GM23338 (cell line): ENCODE results near the gene CDC42BPA. TPM values are rescaled to one million over a fixed set of nuclear protein-coding genes. Genes with fewer than 3 reads are reported as not detected.
"Not testable (repeated sequence)": the region's sequence is repeated elsewhere in the genome, so short reads cannot be mapped to it uniquely, and the experiment has no call there.

ENCODE experiments used
- ATAC-seq: fragments of 200-7000 bp; cut with Tn5 transposase; 3 replicates; pipeline ENCODE4 v1.9.1; 2020
- DNase-seq: peaks from one replicate; pipeline ENCODE4 v3.0.0-alpha.2; 2015; ENCODE audit warnings: low spot score
- H2AFZ ChIP-seq: fragments of 200-600 bp; sonication (generic); 2 replicates; pipeline ENCODE4 v1.8.0; 2016; ENCODE audit warnings: antibody characterized with exemption, mild to moderate bottlenecking, moderate library complexity
- H3F3A ChIP-seq: fragments of 200-600 bp; sonication (generic); replicated peaks from 2 replicates; pipeline ENCODE4 v1.8.0; 2017; ENCODE audit warnings: antibody characterized with exemption, mixed run types, low read depth
- H3K27ac ChIP-seq: fragments of 200-600 bp; sonication (generic); 2 replicates; pipeline ENCODE4 v1.6.1; 2016; ENCODE audit warnings: low read depth
- H3K27me3 ChIP-seq: fragments of 200-600 bp; sonication (generic); 2 replicates; pipeline ENCODE4 v1.8.0; 2016; ENCODE audit warnings: mild to moderate bottlenecking, mixed run types, moderate library complexity; ENCODE audit not compliant: insufficient read depth
- H3K36me3 ChIP-seq: fragments of 200-600 bp; sonication (generic); 2 replicates; pipeline ENCODE4 v1.8.0; 2016; ENCODE audit warnings: mild to moderate bottlenecking; ENCODE audit not compliant: insufficient read depth
- H3K4me1 ChIP-seq: fragments of 200-600 bp; sonication (generic); 2 replicates; pipeline ENCODE4 v1.8.0; 2016; ENCODE audit warnings: mild to moderate bottlenecking, moderate library complexity; ENCODE audit not compliant: insufficient read depth
- H3K4me2 ChIP-seq: fragments of 200-600 bp; sonication (generic); 2 replicates; pipeline ENCODE4 v1.7.1; 2017; ENCODE audit warnings: mixed run types
- H3K4me3 ChIP-seq: fragments of 200-600 bp; sonication (generic); 2 replicates; pipeline ENCODE4 v1.6.1; 2016; ENCODE audit warnings: mixed run types
- H3K79me2 ChIP-seq: fragments of 200-600 bp; sonication (generic); replicated peaks from 2 replicates; pipeline ENCODE4 v1.8.0; 2017; ENCODE audit warnings: mild to moderate bottlenecking; ENCODE audit not compliant: insufficient read depth
- H3K9me2 ChIP-seq: fragments of 200-600 bp; sonication (generic); 2 replicates; pipeline ENCODE4 v1.8.0; 2017; ENCODE audit not compliant: insufficient read depth
- H4K20me1 ChIP-seq: fragments of 200-600 bp; sonication (generic); replicated peaks from 2 replicates; pipeline ENCODE4 v1.8.0; 2017; ENCODE audit warnings: mild to moderate bottlenecking; ENCODE audit not compliant: insufficient read depth
- H3K27ac Mint-ChIP-seq: 2 replicates; pipeline ENCODE4 v1.8.0; 2020; ENCODE audit warnings: inconsistent platforms, mild to moderate bottlenecking, moderate library complexity, mixed read lengths
- H3K27me3 Mint-ChIP-seq: 3 replicates; pipeline ENCODE4 v1.8.0; 2022; ENCODE audit warnings: low read depth, mild to moderate bottlenecking, moderate library complexity, mixed read lengths, inconsistent platforms; ENCODE audit not compliant: insufficient read depth, poor library complexity
- H3K36me3 Mint-ChIP-seq: 3 replicates; pipeline ENCODE4 v1.8.0; 2021; ENCODE audit warnings: low read depth, mild to moderate bottlenecking, inconsistent platforms, moderate library complexity, mixed read lengths
- H3K4me1 Mint-ChIP-seq: 3 replicates; pipeline ENCODE4 v1.8.0; 2020; ENCODE audit warnings: mild to moderate bottlenecking, inconsistent platforms, mixed read lengths
- H3K4me3 Mint-ChIP-seq: 3 replicates; pipeline ENCODE4 v1.8.0; 2021; ENCODE audit warnings: moderate library complexity, mild to moderate bottlenecking, inconsistent platforms, mixed read lengths
- H3K9me3 Mint-ChIP-seq: 3 replicates; pipeline ENCODE4 v1.8.0; 2020; ENCODE audit warnings: moderate library complexity, mild to moderate bottlenecking, inconsistent platforms, mixed read lengths
- NANOG ChIP-seq: IDR thresholded peaks from 2 replicates; pipeline ENCODE4 v1.6.1; 2016; ENCODE audit warnings: antibody characterized with exemption, borderline replicate concordance
- ZNF114 ChIP-seq: fragments of 250-450 bp; sonication (Bioruptor Pico); IDR thresholded peaks from 2 replicates; pipeline ENCODE4 v1.5.0; 2020; ENCODE audit warnings: mild to moderate bottlenecking, moderate library complexity
- polyA plus RNA-seq: library from polyadenylated mRNA; unstranded; fragments of >200 nt; fragmentation: Nextera tagmentation; extraction: Ambion mirVana; gene quantifications from 2 replicates; pipeline ENCODE4 v1.2.1, GENCODE V29; 2016
- total RNA-seq: library from RNA; depleted of rRNA; stranded (reverse); fragments of >200 nt; shearing (Covaris generic); gene quantifications from 2 replicates; pipeline ENCODE4 v1.2.3, GENCODE V29; 2014
- TF ChIP-seq, protein P1 (sequence below): fragments of 250-450 bp; sonication (Bioruptor Pico); IDR thresholded peaks from 2 replicates; pipeline ENCODE4 v1.5.0; 2020; ENCODE audit warnings: mild to moderate bottlenecking, moderate library complexity

CDC42BPA gene
- total and polyA plus RNA-seq, 2 experiments from 2014 or later: 17.7 to 40.1 TPM

DNA sequence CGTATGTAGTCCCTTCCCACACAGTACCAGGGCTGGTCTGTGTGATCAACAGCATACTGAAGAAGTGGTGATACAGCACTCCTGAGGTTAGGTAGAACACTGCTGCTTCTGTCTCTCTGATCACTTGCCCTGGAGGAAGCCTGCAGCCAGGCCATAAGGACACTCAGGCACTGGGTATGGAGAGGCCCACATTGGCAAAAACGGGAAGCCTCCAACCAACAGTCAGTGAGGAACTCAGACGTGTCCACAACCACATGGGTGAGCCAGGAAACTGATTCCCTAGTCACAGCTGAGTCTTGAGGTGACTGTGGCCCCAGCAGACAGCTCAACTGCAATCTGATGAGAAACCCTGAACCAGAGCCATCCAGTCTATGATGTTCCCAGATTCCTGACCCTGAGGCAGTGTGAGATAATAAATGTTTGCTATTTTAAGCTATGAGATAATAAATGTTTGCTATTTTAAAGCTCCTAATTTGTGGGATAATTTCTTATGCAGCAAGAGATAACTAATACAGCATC is 315.7 kb downstream of the CDC42BPA start (continued):
- TF ChIP-seq, protein P1, sequence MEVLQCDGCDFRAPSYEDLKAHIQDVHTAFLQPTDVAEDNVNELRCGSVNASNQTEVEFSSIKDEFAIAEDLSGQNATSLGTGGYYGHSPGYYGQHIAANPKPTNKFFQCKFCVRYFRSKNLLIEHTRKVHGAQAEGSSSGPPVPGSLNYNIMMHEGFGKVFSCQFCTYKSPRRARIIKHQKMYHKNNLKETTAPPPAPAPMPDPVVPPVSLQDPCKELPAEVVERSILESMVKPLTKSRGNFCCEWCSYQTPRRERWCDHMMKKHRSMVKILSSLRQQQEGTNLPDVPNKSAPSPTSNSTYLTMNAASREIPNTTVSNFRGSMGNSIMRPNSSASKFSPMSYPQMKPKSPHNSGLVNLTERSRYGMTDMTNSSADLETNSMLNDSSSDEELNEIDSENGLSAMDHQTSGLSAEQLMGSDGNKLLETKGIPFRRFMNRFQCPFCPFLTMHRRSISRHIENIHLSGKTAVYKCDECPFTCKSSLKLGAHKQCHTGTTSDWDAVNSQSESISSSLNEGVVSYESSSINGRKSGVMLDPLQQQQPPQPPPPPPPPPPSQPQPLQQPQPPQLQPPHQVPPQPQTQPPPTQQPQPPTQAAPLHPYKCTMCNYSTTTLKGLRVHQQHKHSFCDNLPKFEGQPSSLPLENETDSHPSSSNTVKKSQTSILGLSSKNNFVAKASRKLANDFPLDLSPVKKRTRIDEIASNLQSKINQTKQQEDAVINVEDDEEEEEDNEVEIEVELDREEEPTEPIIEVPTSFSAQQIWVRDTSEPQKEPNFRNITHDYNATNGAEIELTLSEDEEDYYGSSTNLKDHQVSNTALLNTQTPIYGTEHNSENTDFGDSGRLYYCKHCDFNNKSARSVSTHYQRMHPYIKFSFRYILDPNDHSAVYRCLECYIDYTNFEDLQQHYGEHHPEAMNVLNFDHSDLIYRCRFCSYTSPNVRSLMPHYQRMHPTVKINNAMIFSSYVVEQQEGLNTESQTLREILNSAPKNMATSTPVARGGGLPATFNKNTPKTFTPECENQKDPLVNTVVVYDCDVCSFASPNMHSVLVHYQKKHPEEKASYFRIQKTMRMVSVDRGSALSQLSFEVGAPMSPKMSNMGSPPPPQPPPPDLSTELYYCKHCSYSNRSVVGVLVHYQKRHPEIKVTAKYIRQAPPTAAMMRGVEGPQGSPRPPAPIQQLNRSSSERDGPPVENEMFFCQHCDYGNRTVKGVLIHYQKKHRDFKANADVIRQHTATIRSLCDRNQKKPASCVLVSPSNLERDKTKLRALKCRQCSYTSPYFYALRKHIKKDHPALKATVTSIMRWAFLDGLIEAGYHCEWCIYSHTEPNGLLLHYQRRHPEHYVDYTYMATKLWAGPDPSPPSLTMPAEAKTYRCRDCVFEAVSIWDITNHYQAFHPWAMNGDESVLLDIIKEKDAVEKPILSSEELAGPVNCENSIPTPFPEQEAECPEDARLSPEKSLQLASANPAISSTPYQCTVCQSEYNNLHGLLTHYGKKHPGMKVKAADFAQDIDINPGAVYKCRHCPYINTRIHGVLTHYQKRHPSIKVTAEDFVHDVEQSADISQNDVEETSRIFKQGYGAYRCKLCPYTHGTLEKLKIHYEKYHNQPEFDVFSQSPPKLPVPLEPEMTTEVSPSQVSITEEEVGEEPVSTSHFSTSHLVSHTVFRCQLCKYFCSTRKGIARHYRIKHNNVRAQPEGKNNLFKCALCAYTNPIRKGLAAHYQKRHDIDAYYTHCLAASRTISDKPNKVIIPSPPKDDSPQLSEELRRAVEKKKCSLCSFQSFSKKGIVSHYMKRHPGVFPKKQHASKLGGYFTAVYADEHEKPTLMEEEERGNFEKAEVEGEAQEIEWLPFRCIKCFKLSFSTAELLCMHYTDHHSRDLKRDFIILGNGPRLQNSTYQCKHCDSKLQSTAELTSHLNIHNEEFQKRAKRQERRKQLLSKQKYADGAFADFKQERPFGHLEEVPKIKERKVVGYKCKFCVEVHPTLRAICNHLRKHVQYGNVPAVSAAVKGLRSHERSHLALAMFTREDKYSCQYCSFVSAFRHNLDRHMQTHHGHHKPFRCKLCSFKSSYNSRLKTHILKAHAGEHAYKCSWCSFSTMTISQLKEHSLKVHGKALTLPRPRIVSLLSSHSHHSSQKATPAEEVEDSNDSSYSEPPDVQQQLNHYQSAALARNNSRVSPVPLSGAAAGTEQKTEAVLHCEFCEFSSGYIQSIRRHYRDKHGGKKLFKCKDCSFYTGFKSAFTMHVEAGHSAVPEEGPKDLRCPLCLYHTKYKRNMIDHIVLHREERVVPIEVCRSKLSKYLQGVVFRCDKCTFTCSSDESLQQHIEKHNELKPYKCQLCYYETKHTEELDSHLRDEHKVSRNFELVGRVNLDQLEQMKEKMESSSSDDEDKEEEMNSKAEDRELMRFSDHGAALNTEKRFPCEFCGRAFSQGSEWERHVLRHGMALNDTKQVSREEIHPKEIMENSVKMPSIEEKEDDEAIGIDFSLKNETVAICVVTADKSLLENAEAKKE (CRISPR knock-in tag): no peak
- no peak for TF ChIP-seq NANOG
- no peak for TF ChIP-seq ZNF114 (CRISPR knock-in tag)

DNA sequence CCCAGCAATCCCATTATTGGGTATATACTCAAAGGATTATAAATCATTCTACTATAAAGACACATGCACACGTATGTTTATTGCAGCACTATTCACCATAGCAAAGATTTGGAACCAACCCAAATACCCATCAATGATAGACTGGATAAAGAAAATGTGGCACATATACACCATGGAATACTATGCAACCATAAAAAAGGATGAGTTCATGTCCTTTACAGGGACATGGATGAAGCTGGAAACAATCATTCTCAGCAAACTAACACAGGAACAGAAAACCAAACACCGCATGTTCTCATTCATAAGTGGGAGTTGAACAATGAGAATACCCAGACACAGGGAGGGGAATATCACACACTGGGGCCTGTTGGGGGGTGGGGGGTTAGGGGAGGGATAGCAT is 318.7 kb downstream of the CDC42BPA start:
- not testable (repeated sequence) for DNase-seq, ATAC-seq, H3K79me2 ChIP-seq, H3K4me1 ChIP-seq, H3K4me2 ChIP-seq, H3K27me3 ChIP-seq, H2AFZ ChIP-seq, H3K27me3 Mint-ChIP-seq, H3K9me2 ChIP-seq, H4K20me1 ChIP-seq, H3K9me3 Mint-ChIP-seq, H3K4me3 ChIP-seq, H3F3A ChIP-seq, H3K36me3 ChIP-seq, H3K4me3 Mint-ChIP-seq, H3K27ac Mint-ChIP-seq, H3K27ac ChIP-seq
- peaks cover 22% of the 10 kb centered on the region; the same call in 2 of the 3 replicates for H3K36me3 Mint-ChIP-seq
- peaks cover 26% of the 10 kb centered on the region for H3K4me1 Mint-ChIP-seq
